Measurements from ENCODE around the gene INAVA. TPM values are rescaled to one million over a fixed set of nuclear protein-coding genes. Genes with fewer than 3 reads are reported as not detected.

INAVA gene
- total RNA-seq (not detected), polyA plus RNA-seq (not detected)
- long read RNA-seq, donor 1: 0 reads
- long read RNA-seq, donor 2: 0 reads
- long read RNA-seq, donor 3: 0 reads
- long read RNA-seq, donor 4: 0 reads

- intact Hi-C loops (cut with DNase I): no loop called here
- Histone ChIP-seq H3K27ac (ENCODE audit: low read length) (no peak within 1 kb of the TSS), H3K4me1 (ENCODE audit: control insufficient read depth, insufficient read depth, low read length) (no peaks in the 10 kb centered on the region), H3K27me3 (ENCODE audit: control insufficient read depth, insufficient read depth) (no peaks in the 10 kb centered on the region), H3K9me3 (ENCODE audit: control insufficient read depth, low read length) (no peaks in the 10 kb centered on the region), H3K4me3 (ENCODE audit: low read length) (no peak within 1 kb of the TSS)
- DNase-seq (no peak), ATAC-seq (no peak)
- 95% methylated on average over 15 of the region's 15 CpGs for WGBS
Observed at GRCh38 chr1:200894712-200895442, at the start of gene INAVA. INAVA (plus strand) TSS chr1:200894900; CDS start chr1:200898401, 3,501 bp downstream.

- no peak overlapping the region for H3K4me3 ChIP-seq (ENCODE audit: low read length)
- ATAC-seq (no peak), DNase-seq (no peak)
- no peaks in the 10 kb centered on the region for H3K9me3 ChIP-seq (ENCODE audit: control insufficient read depth, low read length)
- no peaks in the 10 kb centered on the region for H3K4me1 ChIP-seq (ENCODE audit: control insufficient read depth, insufficient read depth, low read length)
- no peak overlapping the region for H3K27ac ChIP-seq (ENCODE audit: low read length)
- intact Hi-C loops (cut with DNase I): no loop called here
- 92% methylated on average over 4 of the region's 4 CpGs for WGBS
- no peaks in the 10 kb centered on the region for H3K27me3 ChIP-seq (ENCODE audit: control insufficient read depth, insufficient read depth)
Observed at GRCh38 chr1:200845360-200845759, 49.3 kb upstream of the INAVA start.

- Histone ChIP-seq H3K4me3 (ENCODE audit: low read length) (no peak overlapping the region), H3K9me3 (ENCODE audit: control insufficient read depth, low read length) (no peaks in the 10 kb centered on the region), H3K27ac (ENCODE audit: low read length) (no peak overlapping the region), H3K4me1 (ENCODE audit: control insufficient read depth, insufficient read depth, low read length) (no peaks in the 10 kb centered on the region), H3K27me3 (ENCODE audit: control insufficient read depth, insufficient read depth) (no peaks in the 10 kb centered on the region)
- intact Hi-C loops (cut with DNase I): no loop called here
- no peak for DNase-seq
- no peak for ATAC-seq
- WGBS: 96% methylated on average over 1 of the region's 1 CpG
Observed at GRCh38 chr1:200846398-200846797, 48.3 kb upstream of the INAVA start.

- H3K27ac ChIP-seq (ENCODE audit: low read length): no peak overlapping the region
- H3K4me1 ChIP-seq (ENCODE audit: control insufficient read depth, insufficient read depth, low read length): no peaks in the 10 kb centered on the region
- 87% methylated on average over 6 of the region's 6 CpGs for WGBS
- DNase-seq (no peak), ATAC-seq (no peak)
- no peaks in the 10 kb centered on the region for H3K27me3 ChIP-seq (ENCODE audit: control insufficient read depth, insufficient read depth)
- H3K9me3 ChIP-seq (ENCODE audit: control insufficient read depth, low read length): no peaks in the 10 kb centered on the region
- intact Hi-C loops (cut with DNase I): no loop called here
- H3K4me3 ChIP-seq (ENCODE audit: low read length): no peak overlapping the region
Observed at GRCh38 chr1:200849430-200849829, 45.3 kb upstream of the INAVA start.

GRCh38 chr1:200850554-200850953 lies 44.1 kb upstream of the INAVA start:
- Histone ChIP-seq H3K27me3 (ENCODE audit: control insufficient read depth, insufficient read depth) (no peaks in the 10 kb centered on the region), H3K4me1 (ENCODE audit: control insufficient read depth, insufficient read depth, low read length) (no peaks in the 10 kb centered on the region), H3K9me3 (ENCODE audit: control insufficient read depth, low read length) (no peaks in the 10 kb centered on the region), H3K27ac (ENCODE audit: low read length) (no peak overlapping the region), H3K4me3 (ENCODE audit: low read length) (no peak overlapping the region)
- DNase-seq (no peak), ATAC-seq (no peak)
- intact Hi-C loops (cut with DNase I): no loop called here

GRCh38 chr1:200856716-200857357 lies 37.9 kb upstream of the INAVA start:
- ATAC-seq (peak; percentile 36 to 55), DNase-seq (no peak)
- Histone ChIP-seq H3K4me3 (ENCODE audit: low read length) (no peak overlapping the region), H3K9me3 (ENCODE audit: control insufficient read depth, low read length) (no peaks in the 10 kb centered on the region), H3K4me1 (ENCODE audit: control insufficient read depth, insufficient read depth, low read length) (no peaks in the 10 kb centered on the region), H3K27me3 (ENCODE audit: control insufficient read depth, insufficient read depth) (no peaks in the 10 kb centered on the region), H3K27ac (ENCODE audit: low read length) (no peak overlapping the region)
- intact Hi-C loops (cut with DNase I): no loop called here
- WGBS: 54% methylated on average over 2 of the region's 2 CpGs

GRCh38 chr1:200857804-200858203 lies 36.9 kb upstream of the INAVA start:
- Histone ChIP-seq H3K27ac (ENCODE audit: low read length) (no peak overlapping the region), H3K4me3 (ENCODE audit: low read length) (no peak overlapping the region), H3K9me3 (ENCODE audit: control insufficient read depth, low read length) (no peaks in the 10 kb centered on the region), H3K27me3 (ENCODE audit: control insufficient read depth, insufficient read depth) (no peaks in the 10 kb centered on the region), H3K4me1 (ENCODE audit: control insufficient read depth, insufficient read depth, low read length) (no peaks in the 10 kb centered on the region)
- intact Hi-C loops (cut with DNase I): no loop called here
- ATAC-seq: no peak
- WGBS: 81% methylated on average over 1 of the region's 1 CpG
- DNase-seq: no peak

GRCh38 chr1:200861937-200862647 lies 32.6 kb upstream of the INAVA start:
- no peaks in the 10 kb centered on the region for H3K4me1 ChIP-seq (ENCODE audit: control insufficient read depth, insufficient read depth, low read length)
- DNase-seq: no peak
- H3K9me3 ChIP-seq (ENCODE audit: control insufficient read depth, low read length): no peaks in the 10 kb centered on the region
- no peaks in the 10 kb centered on the region for H3K27me3 ChIP-seq (ENCODE audit: control insufficient read depth, insufficient read depth)
- intact Hi-C loops (cut with DNase I): no loop called here
- no peak overlapping the region for H3K4me3 ChIP-seq (ENCODE audit: low read length)
- H3K27ac ChIP-seq (ENCODE audit: low read length): no peak overlapping the region
- ATAC-seq: no peak
- 92% methylated on average over 2 of the region's 2 CpGs for WGBS

GRCh38 chr1:200862713-200863415 lies 31.8 kb upstream of the INAVA start:
- Histone ChIP-seq H3K4me1 (ENCODE audit: control insufficient read depth, insufficient read depth, low read length) (no peaks in the 10 kb centered on the region), H3K9me3 (ENCODE audit: control insufficient read depth, low read length) (no peaks in the 10 kb centered on the region), H3K27ac (ENCODE audit: low read length) (no peak overlapping the region), H3K27me3 (ENCODE audit: control insufficient read depth, insufficient read depth) (no peaks in the 10 kb centered on the region), H3K4me3 (ENCODE audit: low read length) (no peak overlapping the region)
- 93% methylated on average over 9 of the region's 9 CpGs for WGBS
- intact Hi-C loops (cut with DNase I): no loop called here
- DNase-seq (no peak), ATAC-seq (no peak)

GRCh38 chr1:200866116-200866515 lies 28.6 kb upstream of the INAVA start:
- WGBS: 76% methylated on average over 3 of the region's 3 CpGs
- no peak for ATAC-seq
- no peaks in the 10 kb centered on the region for H3K4me1 ChIP-seq (ENCODE audit: control insufficient read depth, insufficient read depth, low read length)

GRCh38 chr1:200866521-200866920 lies 28.2 kb upstream of the INAVA start:
- Histone ChIP-seq H3K27me3 (ENCODE audit: control insufficient read depth, insufficient read depth) (no peaks in the 10 kb centered on the region), H3K4me1 (ENCODE audit: control insufficient read depth, insufficient read depth, low read length) (no peaks in the 10 kb centered on the region), H3K9me3 (ENCODE audit: control insufficient read depth, low read length) (no peaks in the 10 kb centered on the region), H3K4me3 (ENCODE audit: low read length) (no peak overlapping the region), H3K27ac (ENCODE audit: low read length) (no peak overlapping the region)
- ATAC-seq (peak in 1 of 2 donors; percentile 26), DNase-seq (no peak)
- WGBS: 37% methylated on average over 5 of the region's 5 CpGs
- intact Hi-C loops (cut with DNase I): no loop called here

More at GRCh38 chr1:200866116-200866515, 28.6 kb upstream of the INAVA start:
- Histone ChIP-seq H3K9me3 (ENCODE audit: control insufficient read depth, low read length) (no peaks in the 10 kb centered on the region), H3K27me3 (ENCODE audit: control insufficient read depth, insufficient read depth) (no peaks in the 10 kb centered on the region), H3K4me3 (ENCODE audit: low read length) (no peak overlapping the region), H3K27ac (ENCODE audit: low read length) (no peak overlapping the region)
- intact Hi-C loops (cut with DNase I): no loop called here
- no peak for DNase-seq

All from right cardiac atrium (tissue), 5 donors.